HG03280 (cell line): ENCODE measurements around the gene C10orf143.
"Not testable (repeated sequence)": the region's sequence is repeated elsewhere in the genome, so short reads cannot be mapped to it uniquely, and the experiment has no call there.

Experiments used
- ATAC-seq: cut with Tn5 transposase; IDR thresholded peaks from one replicate; pipeline ENCODE4 v1.9.1; 2021; ENCODE audit warnings: mild to moderate bottlenecking, moderate library complexity; ENCODE audit not compliant: unreplicated experiment

Gene C10orf143

GRCh38 chr10:130110246-130111112 is at the start of gene C10orf143:
Gene C10orf143, minus strand, starts transcription at chr10:130110830. Its CDS starts 58 bp downstream, at chr10:130110772.
- ATAC-seq = peak; percentile 82

GRCh38 chr10:130159192-130159794 is 48.7 kb upstream of the C10orf143 start:
- ATAC-seq = no peak

- ATAC-seq = no peak
Measured at GRCh38 chr10:130146042-130146441, 35.4 kb upstream of the C10orf143 start.

GRCh38 chr10:130141878-130142277 is 31.2 kb upstream of the C10orf143 start:
- peak; percentile 74 for ATAC-seq

- ATAC-seq = no peak
Measured at GRCh38 chr10:130141460-130141859, 30.8 kb upstream of the C10orf143 start.

GRCh38 chr10:130141038-130141437 is 30.4 kb upstream of the C10orf143 start:
- ATAC-seq = no peak

GRCh38 chr10:130140425-130140824 is 29.8 kb upstream of the C10orf143 start:
- ATAC-seq = no peak

- ATAC-seq = no peak
Measured at GRCh38 chr10:130138479-130138866, 27.8 kb upstream of the C10orf143 start.

GRCh38 chr10:130137659-130138478 is 27.2 kb upstream of the C10orf143 start:
- ATAC-seq = no peak

- no peak for ATAC-seq
Measured at GRCh38 chr10:130137090-130137448, 26.4 kb upstream of the C10orf143 start.

- ATAC-seq = peak; percentile 85
Measured at GRCh38 chr10:130136226-130137089, 25.8 kb upstream of the C10orf143 start, which contains the start of gene GLRX3. Gene GLRX3, plus strand, starts transcription at chr10:130136391. Its CDS starts 30 bp downstream, at chr10:130136421.

GRCh38 chr10:130135676-130136225 is 25.1 kb upstream of the C10orf143 start:
- peak; percentile 7 for ATAC-seq

- ATAC-seq = no peak
Measured at GRCh38 chr10:130128922-130129321, 18.3 kb upstream of the C10orf143 start.

- ATAC-seq = no peak
Measured at GRCh38 chr10:130128062-130128781, 17.6 kb upstream of the C10orf143 start.

GRCh38 chr10:130127364-130128061 is 16.9 kb upstream of the C10orf143 start:
- peak; percentile 84 for ATAC-seq

GRCh38 chr10:130121486-130122079 is 11.0 kb upstream of the C10orf143 start:
- ATAC-seq = no peak

- ATAC-seq = not testable (repeated sequence)
Measured at GRCh38 chr10:130117535-130117934, 6.9 kb upstream of the C10orf143 start.

GRCh38 chr10:130116942-130117341 is 6.3 kb upstream of the C10orf143 start:
- not testable (repeated sequence) for ATAC-seq
